Measurements from ENCODE around the gene PTTG1IP.

PTTG1IP gene

GRCh38 chr21:44842087-44842486 lies 31.4 kb downstream of the PTTG1IP start:
- H3K27ac ChIP-seq (ENCODE audit: insufficient read depth in 1 of 2, low read depth in 1 of 2, low read length in 2 of 2, poor library complexity in 1 of 2, severe bottlenecking in 2 of 2) = no peak overlapping the region
- WGBS (ENCODE audit: insufficient coverage) = 93% methylated on average over 10 of the region's 10 CpGs
- H3K4me1 ChIP-seq (ENCODE audit: control extremely low read depth in 1 of 4, control insufficient read depth in 4 of 4, insufficient read depth in 4 of 4, low read length in 3 of 4) = peaks cover 0 to 19% (median 19%) of the 10 kb centered on the region in 4 experiments
- no peaks in the 10 kb centered on the region for H3K9me3 ChIP-seq (ENCODE audit: control extremely low read depth in 1 of 5, control insufficient read depth in 4 of 5, insufficient read depth in 2 of 5, low read depth in 1 of 5, low read length in 4 of 5)
- H3K4me3 ChIP-seq (ENCODE audit: control insufficient read depth in 1 of 7, extremely low read depth in 1 of 7, insufficient read depth in 4 of 7, low read depth in 2 of 7, low read length in 6 of 7) = no peak overlapping the region
- DNase-seq = no peak
- POLR2A ChIA-PET = no interaction called here
- H3K27me3 ChIP-seq (replicated peaks in 2 of 5; ENCODE audit: control insufficient read depth in 4 of 5, insufficient read depth in 5 of 5, low read length in 4 of 5) = no peaks in the 10 kb centered on the region
- H3K36me3 ChIP-seq (ENCODE audit: control insufficient read depth in 4 of 4, insufficient read depth in 4 of 4, low read length in 3 of 4) = no peaks in the 10 kb centered on the region
- CTCF ChIA-PET = no interaction called here

GRCh38 chr21:44840771-44841170 lies 32.7 kb downstream of the PTTG1IP start:
- Histone ChIP-seq H3K4me3 (ENCODE audit: control insufficient read depth in 1 of 7, extremely low read depth in 1 of 7, insufficient read depth in 4 of 7, low read depth in 2 of 7, low read length in 6 of 7) (no peak overlapping the region), H3K27ac (ENCODE audit: insufficient read depth in 1 of 2, low read depth in 1 of 2, low read length in 2 of 2, poor library complexity in 1 of 2, severe bottlenecking in 2 of 2) (no peak overlapping the region), H3K36me3 (ENCODE audit: control insufficient read depth in 4 of 4, insufficient read depth in 4 of 4, low read length in 3 of 4) (no peaks in the 10 kb centered on the region), H3K27me3 (replicated peaks in 2 of 5; ENCODE audit: control insufficient read depth in 4 of 5, insufficient read depth in 5 of 5, low read length in 4 of 5) (no peaks in the 10 kb centered on the region), H3K9me3 (ENCODE audit: control extremely low read depth in 1 of 5, control insufficient read depth in 4 of 5, insufficient read depth in 2 of 5, low read depth in 1 of 5, low read length in 4 of 5) (no peaks in the 10 kb centered on the region), H3K4me1 (ENCODE audit: control extremely low read depth in 1 of 4, control insufficient read depth in 4 of 4, insufficient read depth in 4 of 4, low read length in 3 of 4) (peaks cover 0 to 9% (median 6%) of the 10 kb centered on the region in 4 experiments)
- POLR2A ChIA-PET = no interaction called here
- whole genome bisulfite sequencing (ENCODE audit: insufficient coverage) = 90% methylated on average over 11 of the region's 11 CpGs
- CTCF ChIA-PET = no interaction called here
- no peak for DNase-seq

- no peak overlapping the region for H3K4me3 ChIP-seq (ENCODE audit: control insufficient read depth in 1 of 7, extremely low read depth in 1 of 7, insufficient read depth in 4 of 7, low read depth in 2 of 7, low read length in 6 of 7)
- no peaks in the 10 kb centered on the region for H3K9me3 ChIP-seq (ENCODE audit: control extremely low read depth in 1 of 5, control insufficient read depth in 4 of 5, insufficient read depth in 2 of 5, low read depth in 1 of 5, low read length in 4 of 5)
- WGBS (ENCODE audit: insufficient coverage) = 98% methylated on average over 9 of the region's 9 CpGs
- H3K27ac ChIP-seq (ENCODE audit: insufficient read depth in 1 of 2, low read depth in 1 of 2, low read length in 2 of 2, poor library complexity in 1 of 2, severe bottlenecking in 2 of 2) = no peak overlapping the region
- POLR2A ChIA-PET = interaction anchor here (1.1 kb wide), 1 partner anchor 12 kb away, joined by 3 read pairs; no protein-coding TSS in a partner anchor
- DNase-seq = no peak
- CTCF ChIA-PET = no interaction called here
- H3K36me3 ChIP-seq (ENCODE audit: control insufficient read depth in 4 of 4, insufficient read depth in 4 of 4, low read length in 3 of 4) = no peaks in the 10 kb centered on the region
- H3K4me1 ChIP-seq (ENCODE audit: control extremely low read depth in 1 of 4, control insufficient read depth in 4 of 4, insufficient read depth in 4 of 4, low read length in 3 of 4) = peaks cover 0 to 2% (median 0%) of the 10 kb centered on the region in 4 experiments
- H3K27me3 ChIP-seq (replicated peaks in 2 of 5; ENCODE audit: control insufficient read depth in 4 of 5, insufficient read depth in 5 of 5, low read length in 4 of 5) = no peaks in the 10 kb centered on the region
Measured at GRCh38 chr21:44838951-44839350, 34.5 kb downstream of the PTTG1IP start.

- Histone ChIP-seq H3K4me3 (ENCODE audit: control insufficient read depth in 1 of 7, extremely low read depth in 1 of 7, insufficient read depth in 4 of 7, low read depth in 2 of 7, low read length in 6 of 7) (no peak overlapping the region), H3K9me3 (ENCODE audit: control extremely low read depth in 1 of 5, control insufficient read depth in 4 of 5, insufficient read depth in 2 of 5, low read depth in 1 of 5, low read length in 4 of 5) (no peaks in the 10 kb centered on the region), H3K27me3 (replicated peaks in 2 of 5; ENCODE audit: control insufficient read depth in 4 of 5, insufficient read depth in 5 of 5, low read length in 4 of 5) (no peaks in the 10 kb centered on the region), H3K4me1 (ENCODE audit: control extremely low read depth in 1 of 4, control insufficient read depth in 4 of 4, insufficient read depth in 4 of 4, low read length in 3 of 4) (peaks cover 0 to 2% (median 0%) of the 10 kb centered on the region in 4 experiments), H3K36me3 (ENCODE audit: control insufficient read depth in 4 of 4, insufficient read depth in 4 of 4, low read length in 3 of 4) (no peaks in the 10 kb centered on the region), H3K27ac (ENCODE audit: insufficient read depth in 1 of 2, low read depth in 1 of 2, low read length in 2 of 2, poor library complexity in 1 of 2, severe bottlenecking in 2 of 2) (no peak overlapping the region)
- CTCF ChIA-PET = interaction anchor here (1.5 kb wide), 1 partner anchor 9 kb away, joined by 5 read pairs; no protein-coding TSS in a partner anchor
- DNase-seq = no peak
- WGBS (ENCODE audit: insufficient coverage) = 97% methylated on average over 26 of the region's 30 CpGs
- POLR2A ChIA-PET = no interaction called here
Measured at GRCh38 chr21:44838039-44838895, 35.2 kb downstream of the PTTG1IP start.

GRCh38 chr21:44837537-44837936 lies 36.0 kb downstream of the PTTG1IP start:
- peaks cover 0 to 7% (median 1%) of the 10 kb centered on the region in 4 experiments for H3K4me1 ChIP-seq (ENCODE audit: control extremely low read depth in 1 of 4, control insufficient read depth in 4 of 4, insufficient read depth in 4 of 4, low read length in 3 of 4)
- POLR2A ChIA-PET = interaction anchor here (0.6 to 1.2 kb wide), 2 partner anchors 11 to 14 kb away, joined by 3 to 4 read pairs; no protein-coding TSS in a partner anchor
- H3K27me3 ChIP-seq (replicated peaks in 2 of 5; ENCODE audit: control insufficient read depth in 4 of 5, insufficient read depth in 5 of 5, low read length in 4 of 5) = no peaks in the 10 kb centered on the region
- no peak for DNase-seq
- no peak overlapping the region for H3K27ac ChIP-seq (ENCODE audit: insufficient read depth in 1 of 2, low read depth in 1 of 2, low read length in 2 of 2, poor library complexity in 1 of 2, severe bottlenecking in 2 of 2)
- H3K9me3 ChIP-seq (ENCODE audit: control extremely low read depth in 1 of 5, control insufficient read depth in 4 of 5, insufficient read depth in 2 of 5, low read depth in 1 of 5, low read length in 4 of 5) = no peaks in the 10 kb centered on the region
- H3K36me3 ChIP-seq (ENCODE audit: control insufficient read depth in 4 of 4, insufficient read depth in 4 of 4, low read length in 3 of 4) = no peaks in the 10 kb centered on the region
- CTCF ChIA-PET = interaction anchor here (1.5 kb wide), 1 partner anchor 9 kb away, joined by 5 read pairs; no protein-coding TSS in a partner anchor
- 89% methylated on average over 13 of the region's 13 CpGs for WGBS (ENCODE audit: insufficient coverage)
- no peak overlapping the region for H3K4me3 ChIP-seq (ENCODE audit: control insufficient read depth in 1 of 7, extremely low read depth in 1 of 7, insufficient read depth in 4 of 7, low read depth in 2 of 7, low read length in 6 of 7)

GRCh38 chr21:44836666-44837471 lies 36.6 kb downstream of the PTTG1IP start:
- Histone ChIP-seq H3K9me3 (ENCODE audit: control extremely low read depth in 1 of 5, control insufficient read depth in 4 of 5, insufficient read depth in 2 of 5, low read depth in 1 of 5, low read length in 4 of 5) (no peaks in the 10 kb centered on the region), H3K27me3 (replicated peaks in 2 of 5; ENCODE audit: control insufficient read depth in 4 of 5, insufficient read depth in 5 of 5, low read length in 4 of 5) (no peaks in the 10 kb centered on the region), H3K27ac (ENCODE audit: insufficient read depth in 1 of 2, low read depth in 1 of 2, low read length in 2 of 2, poor library complexity in 1 of 2, severe bottlenecking in 2 of 2) (no peak overlapping the region), H3K36me3 (ENCODE audit: control insufficient read depth in 4 of 4, insufficient read depth in 4 of 4, low read length in 3 of 4) (no peaks in the 10 kb centered on the region), H3K4me3 (ENCODE audit: control insufficient read depth in 1 of 7, extremely low read depth in 1 of 7, insufficient read depth in 4 of 7, low read depth in 2 of 7, low read length in 6 of 7) (no peak overlapping the region), H3K4me1 (ENCODE audit: control extremely low read depth in 1 of 4, control insufficient read depth in 4 of 4, insufficient read depth in 4 of 4, low read length in 3 of 4) (peaks cover 0 to 13% (median 1%) of the 10 kb centered on the region in 4 experiments)
- CTCF ChIA-PET = interaction anchor here (1.5 kb wide), 1 partner anchor 10 kb away, joined by 5 read pairs; no protein-coding TSS in a partner anchor
- WGBS (ENCODE audit: insufficient coverage) = 92% methylated on average over 35 of the region's 37 CpGs
- no peak for DNase-seq
- POLR2A ChIA-PET = interaction anchor here (0.6 to 1.2 kb wide), 2 partner anchors 10 to 14 kb away, joined by 3 to 4 read pairs; no protein-coding TSS in a partner anchor
